ENCODE results near the gene STUM. TPM values are rescaled to one million over a fixed set of nuclear protein-coding genes. Genes with fewer than 3 reads are reported as not detected.

The STUM gene
- total and polyA plus RNA-seq, 10 of the 15 experiments (the other 5 are each of a cell fraction or from before 2014, with no cell fraction given) = under 0.01 to 0.15 (median 0.09) TPM; not detected in 5

DNA sequence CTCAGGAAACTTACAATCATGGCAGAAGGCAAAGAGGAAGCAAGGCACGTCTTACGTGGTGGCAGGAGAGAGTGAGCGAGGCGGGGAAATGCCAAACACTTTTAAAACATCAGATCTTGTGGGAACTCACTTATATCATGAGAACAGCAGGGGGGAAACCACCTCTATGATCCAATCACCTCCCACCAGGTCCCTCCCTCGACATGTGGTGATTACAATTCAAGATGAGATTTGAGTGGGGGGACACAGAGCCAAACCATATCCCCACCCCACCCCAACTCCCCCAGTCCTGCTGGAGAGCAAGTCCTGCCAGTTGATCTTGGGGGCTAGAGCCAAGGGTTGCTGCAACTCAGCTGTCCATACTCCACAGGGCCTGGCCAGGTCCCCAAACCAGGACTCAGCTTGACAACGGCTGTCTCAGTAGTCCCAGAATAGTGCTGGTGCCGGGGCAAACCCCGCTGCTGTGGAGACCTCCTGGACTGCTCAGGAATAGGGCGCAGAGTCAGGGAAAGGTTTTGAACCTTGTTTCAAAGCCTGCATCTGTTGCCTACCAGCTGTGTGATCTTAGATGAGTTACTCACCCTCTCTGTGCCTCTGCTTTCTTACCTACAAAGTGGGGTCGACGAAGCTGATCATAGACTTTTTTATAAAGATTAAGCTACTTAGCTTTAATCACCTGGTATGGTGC is 79.5 kb downstream of the STUM start (continued):
- no peak for TF ChIP-seq ZBTB11 (CRISPR knock-in tag; IDR thresholded peaks at IDR 0.05)
- no peak for TF ChIP-seq CHD2 (IDR thresholded peaks at IDR 0.05; ENCODE audit: borderline replicate concordance, low read depth, low read length)

GRCh38 chr1:226628612-226629155 is 80.1 kb downstream of the STUM start:
- Histone ChIP-seq H3K36me3 (ENCODE audit: control insufficient read depth in 2 of 2, insufficient read depth in 2 of 2, low read length in 1 of 2) (peaks cover 1 to 6% of the 10 kb centered on the region in 2 experiments; a peak in 3 of 4 replicates), H3K27ac (ENCODE audit: control insufficient read depth, insufficient read depth) (no peak overlapping the region), H2AFZ (ENCODE audit: control insufficient read depth, low read depth, low read length) (no peak overlapping the region), H3K9me3 (replicated peaks; ENCODE audit: control insufficient read depth, insufficient read depth, low read length) (no peaks in the 10 kb centered on the region; the same call in 2 of the 3 replicates), H3K4me3 (no peak overlapping the region), H3K4me2 (ENCODE audit: control insufficient read depth, insufficient read depth) (no peak overlapping the region), H3K4me1 (ENCODE audit: control insufficient read depth, insufficient read depth, low read length) (peaks cover 23% of the 10 kb centered on the region), H3K9ac (ENCODE audit: control insufficient read depth, insufficient read depth, low read length) (no peak overlapping the region), H3K79me2 (ENCODE audit: control insufficient read depth, insufficient read depth, low read length) (no peaks in the 10 kb centered on the region), H4K20me1 (ENCODE audit: control insufficient read depth, insufficient read depth) (no peaks in the 10 kb centered on the region), H3K27me3 (replicated peaks in 1 of 2; ENCODE audit: control insufficient read depth in 2 of 2, insufficient read depth in 2 of 2, low read length in 1 of 2) (no peaks in the 10 kb centered on the region)
- BruUV-seq (replicated peaks) = no TSS peak
- WGBS (ENCODE audit: insufficient coverage, insufficient replicate concordance, low lambda C conversion rate, missing lambda C conversion rate) = 83% methylated on average over 10 of the region's 10 CpGs
- no peak for TF ChIP-seq CHD2 (IDR thresholded peaks at IDR 0.05; ENCODE audit: borderline replicate concordance, low read depth, low read length)
- TF ChIP-seq, protein P1, sequence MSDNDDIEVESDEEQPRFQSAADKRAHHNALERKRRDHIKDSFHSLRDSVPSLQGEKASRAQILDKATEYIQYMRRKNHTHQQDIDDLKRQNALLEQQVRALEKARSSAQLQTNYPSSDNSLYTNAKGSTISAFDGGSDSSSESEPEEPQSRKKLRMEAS (IDR thresholded peaks at IDR 0.05; ENCODE audit: low read depth, low read length) = no peak
- TF ChIP-seq HDAC2 (IDR thresholded peaks at IDR 0.05) = no peak
- TF ChIP-seq, protein P2, sequence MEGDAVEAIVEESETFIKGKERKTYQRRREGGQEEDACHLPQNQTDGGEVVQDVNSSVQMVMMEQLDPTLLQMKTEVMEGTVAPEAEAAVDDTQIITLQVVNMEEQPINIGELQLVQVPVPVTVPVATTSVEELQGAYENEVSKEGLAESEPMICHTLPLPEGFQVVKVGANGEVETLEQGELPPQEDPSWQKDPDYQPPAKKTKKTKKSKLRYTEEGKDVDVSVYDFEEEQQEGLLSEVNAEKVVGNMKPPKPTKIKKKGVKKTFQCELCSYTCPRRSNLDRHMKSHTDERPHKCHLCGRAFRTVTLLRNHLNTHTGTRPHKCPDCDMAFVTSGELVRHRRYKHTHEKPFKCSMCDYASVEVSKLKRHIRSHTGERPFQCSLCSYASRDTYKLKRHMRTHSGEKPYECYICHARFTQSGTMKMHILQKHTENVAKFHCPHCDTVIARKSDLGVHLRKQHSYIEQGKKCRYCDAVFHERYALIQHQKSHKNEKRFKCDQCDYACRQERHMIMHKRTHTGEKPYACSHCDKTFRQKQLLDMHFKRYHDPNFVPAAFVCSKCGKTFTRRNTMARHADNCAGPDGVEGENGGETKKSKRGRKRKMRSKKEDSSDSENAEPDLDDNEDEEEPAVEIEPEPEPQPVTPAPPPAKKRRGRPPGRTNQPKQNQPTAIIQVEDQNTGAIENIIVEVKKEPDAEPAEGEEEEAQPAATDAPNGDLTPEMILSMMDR (IDR thresholded peaks at IDR 0.05 in 2 of 3, conservative IDR thresholded peaks at IDR 0.05 in 1 of 3; ENCODE audit: control insufficient read depth in 2 of 3, extremely low read depth in 1 of 3, insufficient read depth in 1 of 3, low read depth in 3 of 3, low read length in 3 of 3) = no peak
- no peak for TF ChIP-seq TAF1 (IDR thresholded peaks at IDR 0.05; ENCODE audit: borderline replicate concordance, low read depth, low read length)
- TF ChIP-seq PAX8 (IDR thresholded peaks at IDR 0.05) = no peak
- no peak for TF ChIP-seq MXI1 (IDR thresholded peaks at IDR 0.05; ENCODE audit: low read depth, low read length)
- TF ChIP-seq RFX5 (IDR thresholded peaks at IDR 0.05; ENCODE audit: low read depth, low read length) = no peak
- in situ Hi-C loops (cut with MboI) (no loop called here), intact Hi-C loops (cut with micrococcal nuclease; ENCODE audit: unreplicated experiment) (no loop called here)
- ATAC-seq = no peak
- ChIA-PET POLR2A (no interaction called here), CTCF (interaction anchor here (0.6 to 3.3 kb wide), 3 partner anchors 15 to 198 kb away, joined by 3 to 37 read pairs (median 18); no protein-coding TSS in a partner anchor), SMC1A (ENCODE audit: uncharacterized antibody, unreplicated experiment) (interaction anchor here (1.4 kb wide), 1 partner anchor 200 kb away, joined by 4 read pairs; no protein-coding TSS in a partner anchor), RAD21 (ENCODE audit: unreplicated experiment) (no interaction called here)
- DNase-seq (ENCODE audit: low read depth, low spot score) = no peak
- FAIRE-seq = no peak
